ENCODE data around the gene FASN. TPM values are rescaled to one million over a fixed set of nuclear protein-coding genes. Genes with fewer than 3 reads are reported as not detected.
A peak's percentile ranks its signal among the peaks of the same experiment; 100 is the strongest.

FASN gene
- total and polyA plus RNA-seq, 2 of the 13 experiments (the other 11 are each of a cell fraction or from before 2014, with no cell fraction given): 51.7 to 101 TPM

DNA sequence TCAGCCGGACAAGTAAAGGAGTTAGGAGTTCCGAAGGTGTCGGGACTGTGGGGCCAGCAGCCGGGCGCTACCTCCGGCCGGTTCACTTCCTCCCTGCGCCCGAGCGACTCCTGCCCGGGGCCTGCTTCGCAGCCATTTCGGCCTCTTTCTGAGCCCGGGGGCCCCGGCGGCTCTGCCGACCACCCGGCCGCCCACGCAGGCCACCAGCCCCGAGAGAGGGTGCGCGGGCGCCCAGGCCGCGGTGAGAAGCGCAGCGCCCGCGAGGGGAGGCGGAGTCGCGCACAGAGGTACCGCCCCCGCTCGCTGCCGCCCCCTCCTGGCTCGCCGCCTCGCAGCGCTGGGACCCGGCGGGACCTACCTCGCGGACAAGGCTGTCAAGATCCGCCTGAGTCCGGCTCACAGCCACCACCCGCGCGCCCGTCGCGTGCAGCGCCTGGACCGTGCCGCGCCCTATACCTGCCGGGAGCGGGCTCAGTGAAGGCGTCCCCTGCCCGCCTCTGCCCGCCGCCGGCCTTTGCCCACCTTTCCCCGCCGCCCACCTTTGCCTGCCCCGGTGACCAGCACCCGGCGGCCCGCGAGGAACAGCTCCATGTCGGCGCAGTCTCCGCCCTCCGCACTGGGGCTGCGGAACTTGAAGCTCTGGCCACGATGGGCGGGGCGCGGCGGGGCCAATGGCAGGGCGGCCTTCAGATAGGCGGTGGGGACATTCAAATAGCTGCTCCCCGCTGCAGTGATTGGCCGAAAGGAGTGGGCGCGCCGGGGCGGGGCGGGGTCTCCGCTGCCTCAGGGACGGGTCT is 60.7 kb downstream of the FASN start, which contains the start of gene DCXR (continued):
- no peak for TF ChIP-seq NR2F6 (IDR thresholded peaks at IDR 0.05)
- 0 out of 2 replicates have a peak, but pooled peaks have one; percentile 7 for TF ChIP-seq NR2F6 (CRISPR knock-in tag; IDR thresholded peaks at IDR 0.05)
- TF ChIP-seq ZNF543 (CRISPR knock-in tag; IDR thresholded peaks at IDR 0.05): peak; percentile 73
- TF ChIP-seq ZNF12 (CRISPR knock-in tag; IDR thresholded peaks at IDR 0.05): no peak
- peak; percentile 51; the same call in 1 of the 2 replicates for TF ChIP-seq ZSCAN20 (CRISPR knock-in tag; IDR thresholded peaks at IDR 0.05; ENCODE audit: borderline replicate concordance)
- TF ChIP-seq HHEX (CRISPR knock-in tag; IDR thresholded peaks at IDR 0.05): no peak
- no peak for TF ChIP-seq ATM (IDR thresholded peaks at IDR 0.05; ENCODE audit: borderline replicate concordance)
- peak; percentile 55 for TF ChIP-seq EED (CRISPR knock-in tag; IDR thresholded peaks at IDR 0.05)
- peak; percentile 68; the same call in 1 of the 2 replicates for TF ChIP-seq ZNF121 (CRISPR knock-in tag; IDR thresholded peaks at IDR 0.05)
- TF ChIP-seq POLR2AphosphoS5 (IDR thresholded peaks at IDR 0.05; ENCODE audit: low read depth, low read length): peak; percentile 98
- TF ChIP-seq ZNF780A (CRISPR knock-in tag; IDR thresholded peaks at IDR 0.05): 0 out of 2 replicates have a peak, but pooled peaks have one; percentile 24
- no peak for TF ChIP-seq ZNF775 (CRISPR knock-in tag; IDR thresholded peaks at IDR 0.05; ENCODE audit: borderline replicate concordance)
- 0 out of 2 replicates have a peak, but pooled peaks have one; percentile 80 for TF ChIP-seq ZNF160 (CRISPR knock-in tag; IDR thresholded peaks at IDR 0.05)
- TF ChIP-seq, protein P1, sequence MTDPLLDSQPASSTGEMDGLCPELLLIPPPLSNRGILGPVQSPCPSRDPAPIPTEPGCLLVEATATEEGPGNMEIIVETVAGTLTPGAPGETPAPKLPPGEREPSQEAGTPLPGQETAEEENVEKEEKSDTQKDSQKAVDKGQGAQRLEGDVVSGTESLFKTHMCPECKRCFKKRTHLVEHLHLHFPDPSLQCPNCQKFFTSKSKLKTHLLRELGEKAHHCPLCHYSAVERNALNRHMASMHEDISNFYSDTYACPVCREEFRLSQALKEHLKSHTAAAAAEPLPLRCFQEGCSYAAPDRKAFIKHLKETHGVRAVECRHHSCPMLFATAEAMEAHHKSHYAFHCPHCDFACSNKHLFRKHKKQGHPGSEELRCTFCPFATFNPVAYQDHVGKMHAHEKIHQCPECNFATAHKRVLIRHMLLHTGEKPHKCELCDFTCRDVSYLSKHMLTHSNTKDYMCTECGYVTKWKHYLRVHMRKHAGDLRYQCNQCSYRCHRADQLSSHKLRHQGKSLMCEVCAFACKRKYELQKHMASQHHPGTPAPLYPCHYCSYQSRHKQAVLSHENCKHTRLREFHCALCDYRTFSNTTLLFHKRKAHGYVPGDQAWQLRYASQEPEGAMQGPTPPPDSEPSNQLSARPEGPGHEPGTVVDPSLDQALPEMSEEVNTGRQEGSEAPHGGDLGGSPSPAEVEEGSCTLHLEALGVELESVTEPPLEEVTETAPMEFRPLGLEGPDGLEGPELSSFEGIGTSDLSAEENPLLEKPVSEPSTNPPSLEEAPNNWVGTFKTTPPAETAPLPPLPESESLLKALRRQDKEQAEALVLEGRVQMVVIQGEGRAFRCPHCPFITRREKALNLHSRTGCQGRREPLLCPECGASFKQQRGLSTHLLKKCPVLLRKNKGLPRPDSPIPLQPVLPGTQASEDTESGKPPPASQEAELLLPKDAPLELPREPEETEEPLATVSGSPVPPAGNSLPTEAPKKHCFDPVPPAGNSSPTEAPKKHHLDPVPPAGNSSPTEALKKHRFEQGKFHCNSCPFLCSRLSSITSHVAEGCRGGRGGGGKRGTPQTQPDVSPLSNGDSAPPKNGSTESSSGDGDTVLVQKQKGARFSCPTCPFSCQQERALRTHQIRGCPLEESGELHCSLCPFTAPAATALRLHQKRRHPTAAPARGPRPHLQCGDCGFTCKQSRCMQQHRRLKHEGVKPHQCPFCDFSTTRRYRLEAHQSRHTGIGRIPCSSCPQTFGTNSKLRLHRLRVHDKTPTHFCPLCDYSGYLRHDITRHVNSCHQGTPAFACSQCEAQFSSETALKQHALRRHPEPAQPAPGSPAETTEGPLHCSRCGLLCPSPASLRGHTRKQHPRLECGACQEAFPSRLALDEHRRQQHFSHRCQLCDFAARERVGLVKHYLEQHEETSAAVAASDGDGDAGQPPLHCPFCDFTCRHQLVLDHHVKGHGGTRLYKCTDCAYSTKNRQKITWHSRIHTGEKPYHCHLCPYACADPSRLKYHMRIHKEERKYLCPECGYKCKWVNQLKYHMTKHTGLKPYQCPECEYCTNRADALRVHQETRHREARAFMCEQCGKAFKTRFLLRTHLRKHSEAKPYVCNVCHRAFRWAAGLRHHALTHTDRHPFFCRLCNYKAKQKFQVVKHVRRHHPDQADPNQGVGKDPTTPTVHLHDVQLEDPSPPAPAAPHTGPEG (CRISPR knock-in tag; IDR thresholded peaks at IDR 0.05): peak; percentile 87
- TF ChIP-seq MED13 (CRISPR knock-in tag; IDR thresholded peaks at IDR 0.05): 0 out of 2 replicates have a peak, but pooled peaks have one; percentile 40
- TF ChIP-seq NFIB (CRISPR knock-in tag; IDR thresholded peaks at IDR 0.05; ENCODE audit: borderline replicate concordance): no peak
- TF ChIP-seq HCFC1 (IDR thresholded peaks at IDR 0.05; ENCODE audit: low read depth, low read length): 0 out of 2 replicates have a peak, but pooled peaks have one; percentile 9
- TF ChIP-seq ZNF234 (CRISPR knock-in tag; conservative IDR thresholded peaks at IDR 0.05): no peak
- TF ChIP-seq CHCHD3 (CRISPR knock-in tag; IDR thresholded peaks at IDR 0.05): no peak
- no peak for TF ChIP-seq SSRP1 (CRISPR knock-in tag; IDR thresholded peaks at IDR 0.05)
- TF ChIP-seq ZNF564 (CRISPR knock-in tag; IDR thresholded peaks at IDR 0.05): peak; percentile 44; the same call in 1 of the 2 replicates
- TF ChIP-seq HNRNPL (IDR thresholded peaks at IDR 0.05; ENCODE audit: low read depth, low read length): no peak
- peak; percentile 92; the same call in 1 of the 2 replicates for TF ChIP-seq ZNF816 (CRISPR knock-in tag; IDR thresholded peaks at IDR 0.05; ENCODE audit: borderline replicate concordance)
- TF ChIP-seq CBX2 (IDR thresholded peaks at IDR 0.05; ENCODE audit: low read depth, low read length): no peak
- TF ChIP-seq CBX2 (CRISPR knock-in tag; IDR thresholded peaks at IDR 0.05; ENCODE audit: low read depth): no peak
- no peak for TF ChIP-seq ZNF629 (CRISPR knock-in tag; conservative IDR thresholded peaks at IDR 0.05)

Data from HepG2 (cell line).